NB4 (cell line): ENCODE data around the gene KLC1.

ENCODE experiments used
- DNase-seq: peaks from one replicate; pipeline ENCODE4 v3.0.0; 2010; ENCODE audit warnings: low read depth
- H3K4me3 ChIP-seq: one replicate; pipeline ENCODE4 v1.5.1; 2011; ENCODE audit warnings: mild to moderate bottlenecking, low read depth, low read length, moderate library complexity
- CTCF ChIP-seq: IDR thresholded peaks from one replicate; pipeline ENCODE4 v1.5.1; 2012; ENCODE audit warnings: low read depth, low read length
- MAX ChIP-seq: IDR thresholded peaks from 2 replicates; pipeline ENCODE4 v1.6.1; 2011; ENCODE audit warnings: low read depth, low read length
- MYC ChIP-seq: IDR thresholded peaks from 2 replicates; pipeline ENCODE4 v1.6.1; 2011; ENCODE audit warnings: low read depth, low read length
- POLR2A ChIP-seq: IDR thresholded peaks from 2 replicates; pipeline ENCODE4 v1.6.1; 2011; ENCODE audit warnings: mild to moderate bottlenecking; ENCODE audit not compliant: insufficient read length; ENCODE audit errors: extremely low read depth

Gene KLC1

DNA sequence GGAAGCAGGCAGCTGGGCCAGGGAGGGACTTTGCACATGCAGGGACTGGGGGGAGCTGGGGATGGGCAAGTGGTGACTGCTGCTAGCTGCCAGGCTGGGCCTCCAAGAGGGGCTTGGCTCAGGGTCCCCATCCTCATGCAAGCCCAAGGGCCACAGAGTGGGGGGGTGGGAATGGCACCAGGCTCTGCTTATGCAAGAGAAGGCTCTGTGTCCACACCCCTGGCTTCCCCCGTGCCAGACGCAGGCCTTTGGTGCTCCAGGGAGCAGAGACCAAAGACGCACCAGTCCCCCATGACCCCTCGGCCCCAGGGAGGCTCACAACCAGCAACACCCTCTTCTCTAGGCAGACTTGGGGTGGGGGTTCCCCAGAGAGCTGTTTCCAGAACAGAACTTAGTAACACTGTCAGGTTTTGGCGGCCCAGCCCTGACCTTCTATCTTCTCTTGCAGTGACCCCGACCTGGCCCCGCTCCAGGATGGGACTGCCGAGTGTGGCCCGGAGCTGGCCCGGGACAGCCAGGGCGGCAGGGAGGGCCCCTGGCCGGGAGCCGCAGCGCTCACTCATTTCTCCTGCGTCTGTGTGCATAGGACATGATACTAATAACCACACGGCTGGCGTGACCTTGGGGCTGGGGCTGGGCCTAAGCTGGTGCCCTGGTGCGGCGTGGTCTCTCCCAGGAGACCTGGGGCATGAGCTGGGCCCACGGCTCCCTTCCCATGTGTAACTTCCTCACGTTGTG lies 71.9 kb downstream of the KLC1 start:
- TF ChIP-seq MAX: no peak
- TF ChIP-seq POLR2A: no peak
- no peak for TF ChIP-seq MYC
- no peak for TF ChIP-seq CTCF
- no peak for DNase-seq
- no peak overlapping the region for H3K4me3 ChIP-seq

GRCh38 chr14:103702095-103702494 lies 73.1 kb downstream of the KLC1 start:
- no peak overlapping the region for H3K4me3 ChIP-seq
- DNase-seq: no peak
- no peak for TF ChIP-seq MAX
- no peak for TF ChIP-seq MYC
- TF ChIP-seq CTCF: no peak
- TF ChIP-seq POLR2A: no peak

DNA sequence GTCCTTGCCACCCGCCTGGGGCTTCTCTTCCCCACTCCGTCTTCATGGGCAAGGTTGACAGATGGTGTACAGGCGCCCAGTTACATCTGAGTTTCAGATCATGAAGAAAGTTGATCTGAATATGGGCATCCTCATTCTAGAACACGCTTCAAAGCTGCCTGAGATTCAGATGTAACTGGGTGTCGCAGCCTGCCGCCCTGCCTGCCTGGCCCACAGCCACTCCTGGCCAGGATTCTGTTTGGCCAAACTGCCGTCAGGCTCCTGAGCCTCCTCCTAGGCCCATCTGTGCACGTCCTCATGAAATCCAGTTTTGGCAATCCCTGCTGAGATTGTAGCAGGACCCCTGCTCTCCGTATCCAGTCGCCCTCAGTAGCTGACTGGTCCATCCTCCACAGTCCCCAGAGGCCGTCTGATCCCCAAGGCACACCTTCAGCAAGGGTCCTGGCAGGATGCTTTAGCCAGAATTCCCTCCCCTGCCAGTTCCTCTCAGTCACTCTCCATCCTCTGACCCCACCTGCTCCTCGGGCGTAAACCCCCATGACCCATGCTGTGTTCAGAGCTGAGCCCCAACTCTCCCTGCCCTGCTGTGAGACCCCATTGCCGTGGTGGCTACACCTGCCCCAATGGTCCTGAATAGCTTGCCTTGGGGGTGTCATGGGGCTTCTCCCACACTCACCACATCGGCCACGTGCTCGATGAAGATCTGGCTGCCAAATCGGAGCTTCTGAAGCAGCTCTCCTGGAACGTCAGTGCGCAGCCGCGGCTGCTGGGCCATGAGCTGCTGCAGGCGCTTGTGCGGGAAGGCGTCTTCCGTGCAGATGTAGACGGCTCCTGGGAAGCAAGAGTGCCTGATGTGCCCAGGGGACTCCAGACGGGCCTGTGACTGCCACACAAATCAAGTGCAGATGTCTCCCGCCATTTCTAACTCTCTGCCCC lies 73.8 kb downstream of the KLC1 start:
- TF ChIP-seq CTCF: no peak
- no peak for TF ChIP-seq MYC
- no peak for TF ChIP-seq POLR2A
- TF ChIP-seq MAX: no peak
- H3K4me3 ChIP-seq: no peak overlapping the region
- no peak for DNase-seq

DNA sequence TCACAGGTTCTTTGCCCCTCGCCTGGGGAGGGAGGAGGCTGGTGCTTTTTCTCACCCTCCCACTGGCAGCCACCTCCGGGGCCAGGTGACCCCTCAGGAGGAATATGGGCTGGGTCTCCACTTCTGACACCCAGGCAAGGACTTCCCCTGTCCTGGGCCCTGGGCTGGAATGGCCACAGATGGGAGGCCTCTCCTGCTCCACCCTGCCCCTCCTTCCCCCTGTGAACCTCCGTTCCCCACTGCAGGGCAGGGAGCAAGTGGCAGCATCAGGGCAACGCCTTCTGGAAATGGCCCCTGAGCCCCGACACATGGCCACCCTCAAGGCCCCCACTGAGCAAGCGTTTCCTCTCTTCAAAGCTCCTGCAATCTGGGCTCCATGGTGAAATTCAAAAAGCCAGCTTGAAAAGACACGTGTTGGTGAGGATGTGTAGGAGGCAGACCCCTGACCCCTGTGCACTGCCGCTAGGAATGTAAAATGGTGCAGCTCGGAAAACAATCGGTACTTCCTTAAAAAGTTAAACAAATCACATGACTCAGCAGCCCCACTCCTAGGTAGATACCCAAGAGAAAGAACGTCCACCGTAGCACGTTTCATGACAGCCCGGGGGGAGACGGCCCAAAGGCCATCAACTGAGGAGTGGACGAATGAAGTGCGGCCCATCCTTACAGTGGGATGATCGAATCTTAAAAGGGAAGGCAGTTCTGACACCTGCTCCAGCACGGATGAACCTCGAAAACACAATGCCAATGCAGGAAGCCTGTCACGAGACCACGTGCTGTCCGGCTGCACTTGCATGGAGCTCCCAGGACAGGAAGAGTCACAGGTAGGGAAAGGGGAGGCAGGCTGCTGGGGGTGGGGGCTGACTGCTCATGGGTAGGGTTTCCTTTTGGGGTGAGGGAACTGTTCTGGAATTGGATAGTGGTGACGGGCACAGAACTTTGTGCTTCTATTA lies 74.7 kb downstream of the KLC1 start:
- H3K4me3 ChIP-seq: no peak overlapping the region
- TF ChIP-seq MYC (no peak), POLR2A (no peak), MAX (no peak), CTCF (no peak)
- DNase-seq: no peak

GRCh38 chr14:103704708-103705107 lies 75.7 kb downstream of the KLC1 start:
- DNase-seq: no peak
- no peak overlapping the region for H3K4me3 ChIP-seq

More at GRCh38 chr14:103704708-103705107, 75.7 kb downstream of the KLC1 start:
- no peak for TF ChIP-seq MYC
- no peak for TF ChIP-seq MAX
- no peak for TF ChIP-seq POLR2A
- TF ChIP-seq CTCF: no peak
